Fibroblast of gingiva (primary cell): Measurements from ENCODE around the gene ATXN1.

Experiments used
- DNase-seq: peaks from one replicate; pipeline ENCODE4 v3.0.0-alpha.2; 2011; ENCODE audit warnings: low read depth

The ATXN1 gene

DNA sequence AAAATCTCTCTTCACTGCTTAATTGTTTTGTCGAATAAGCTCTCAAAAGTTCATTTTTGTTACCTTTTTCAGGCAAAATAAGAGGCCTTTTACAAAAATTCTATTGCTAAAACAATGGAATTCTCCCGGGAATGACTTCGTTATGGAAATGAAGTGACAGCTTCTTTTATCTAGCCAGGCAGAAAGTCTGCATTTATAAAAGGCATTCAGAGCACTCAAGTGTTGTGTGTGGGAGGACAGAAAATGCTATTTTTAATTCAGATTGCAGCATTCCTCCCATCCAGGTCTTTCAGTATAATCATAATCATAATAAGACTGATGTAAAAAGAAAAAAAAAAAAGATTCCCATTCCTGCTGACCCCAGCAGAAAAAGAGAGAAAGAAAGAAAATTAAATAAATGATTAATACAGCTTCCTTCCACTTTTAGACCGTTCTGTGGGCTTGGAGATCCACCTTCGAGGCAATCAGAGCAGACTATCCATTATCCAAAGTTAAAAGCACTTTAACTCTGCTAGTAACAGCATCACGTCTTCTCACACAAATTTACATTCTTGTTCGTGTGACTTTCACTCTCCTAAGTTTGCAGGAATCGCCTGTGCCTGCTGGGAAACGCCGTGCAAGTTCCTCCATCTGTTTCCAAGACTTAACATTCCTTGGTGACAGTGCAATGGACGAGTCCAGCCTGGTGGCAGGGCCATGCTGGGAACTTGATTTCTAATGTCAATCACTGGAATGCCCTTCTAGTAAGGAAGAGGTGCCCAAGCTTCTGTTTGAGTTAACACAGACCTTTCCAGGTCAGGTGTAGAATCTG is 264.1 kb downstream of the ATXN1 start:
- DNase-seq = no peak

DNA sequence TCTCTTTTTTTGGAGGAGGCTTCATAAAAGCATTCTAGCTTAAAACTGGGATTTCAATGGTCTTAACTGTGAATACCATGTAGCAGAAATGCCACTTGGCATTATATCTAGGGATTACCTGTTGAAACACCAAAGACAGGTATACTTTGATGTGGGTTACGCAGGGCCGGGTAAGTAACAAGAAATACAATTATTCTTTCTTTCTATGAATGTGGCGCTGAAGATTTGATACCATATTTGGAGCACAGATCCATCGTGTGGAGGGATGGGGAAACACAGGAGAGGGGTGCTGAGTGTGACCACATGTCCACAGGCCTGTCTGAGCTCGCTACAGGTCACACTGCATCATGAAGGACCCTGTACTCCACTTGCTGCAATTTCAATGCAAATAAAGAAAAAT is 265.1 kb downstream of the ATXN1 start:
- DNase-seq = no peak

DNA sequence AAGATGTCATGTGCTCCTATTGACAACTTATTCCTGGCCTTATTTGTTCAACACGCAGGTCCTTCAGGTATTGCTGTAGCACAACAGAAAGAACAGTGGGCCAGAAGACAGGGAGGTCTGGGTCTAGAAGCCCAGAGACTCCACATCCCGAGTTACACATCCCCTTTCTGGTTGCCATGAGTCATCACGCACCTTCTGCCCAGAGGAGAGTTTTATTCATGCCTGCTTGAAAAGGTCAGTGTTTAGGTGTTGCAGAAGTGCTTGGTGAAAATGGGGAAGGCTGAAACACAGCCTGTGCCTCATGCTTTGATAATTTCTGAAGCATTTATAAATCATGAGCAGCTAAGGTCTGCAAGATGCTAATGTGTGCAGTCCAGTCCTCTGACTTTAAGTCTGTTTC is 266.5 kb downstream of the ATXN1 start:
- no peak for DNase-seq

DNA sequence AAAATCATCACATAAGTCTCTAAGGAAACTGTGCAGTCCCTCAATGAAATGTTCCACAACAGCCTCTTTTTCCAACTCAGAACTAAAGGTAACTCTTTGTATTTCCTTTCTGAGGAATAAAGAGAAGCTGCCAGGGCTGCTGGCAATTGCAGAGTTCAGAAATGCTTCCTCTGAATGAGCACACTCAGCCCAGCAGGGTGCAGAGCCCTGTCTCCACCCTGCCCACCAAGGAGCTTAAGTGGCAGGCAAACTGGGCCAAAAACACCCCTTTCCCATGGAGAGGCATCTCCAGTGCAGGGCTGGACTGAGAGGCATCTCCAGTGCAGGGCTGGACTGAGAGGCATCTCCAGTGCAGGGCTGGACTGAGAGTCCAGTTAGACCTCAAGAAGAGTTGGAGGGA is 267.5 kb downstream of the ATXN1 start:
- DNase-seq = no peak

DNA sequence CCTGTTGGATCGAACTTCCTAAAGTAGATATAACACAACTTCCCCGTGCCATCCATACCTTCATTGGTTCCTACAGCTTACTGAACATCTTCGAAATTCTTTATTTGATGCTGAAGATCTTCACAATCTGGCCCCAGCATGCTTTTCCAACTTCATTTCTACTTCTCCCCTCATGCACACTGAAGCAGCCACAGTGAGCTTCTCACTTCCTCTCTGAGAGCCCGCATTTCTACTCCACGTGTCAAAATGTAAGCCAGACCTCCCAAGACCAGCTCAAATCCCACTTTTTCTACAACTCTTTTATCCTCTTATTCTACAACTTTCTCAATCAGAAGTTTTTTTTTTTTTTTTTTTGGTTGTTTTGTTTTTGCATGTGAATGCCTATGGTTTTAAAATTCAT is 268.1 kb downstream of the ATXN1 start:
- DNase-seq = no peak

DNA sequence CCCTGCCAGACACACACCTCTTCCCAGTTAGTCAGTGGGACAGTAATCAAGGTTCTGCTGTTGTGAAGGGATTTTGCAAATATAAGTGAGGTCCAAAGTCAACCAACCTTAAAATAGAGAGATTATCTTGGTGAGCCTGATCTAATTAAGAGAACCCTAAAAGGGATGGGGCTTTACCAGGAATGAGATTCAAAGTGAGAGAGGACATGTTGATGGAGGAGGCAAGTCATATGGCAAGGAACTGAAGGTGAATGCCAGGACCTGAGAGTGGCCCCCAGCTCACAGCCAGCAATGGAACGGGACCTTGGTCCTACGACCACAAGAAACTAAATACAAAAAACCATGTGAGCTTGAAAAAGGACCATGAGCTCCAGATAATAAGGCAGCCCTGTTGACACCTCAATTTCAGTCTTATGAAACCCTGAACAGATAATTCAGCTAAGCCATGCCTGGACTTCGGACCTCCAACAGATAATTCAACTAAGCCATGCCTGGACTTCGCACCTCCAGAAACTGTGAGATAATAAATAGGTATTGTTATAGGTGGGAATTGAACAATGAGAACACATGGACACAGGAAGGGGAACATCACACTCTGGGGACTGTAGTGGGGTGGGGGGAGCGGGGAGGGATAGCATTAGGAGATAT is 269.5 kb downstream of the ATXN1 start:
- DNase-seq = no peak

DNA sequence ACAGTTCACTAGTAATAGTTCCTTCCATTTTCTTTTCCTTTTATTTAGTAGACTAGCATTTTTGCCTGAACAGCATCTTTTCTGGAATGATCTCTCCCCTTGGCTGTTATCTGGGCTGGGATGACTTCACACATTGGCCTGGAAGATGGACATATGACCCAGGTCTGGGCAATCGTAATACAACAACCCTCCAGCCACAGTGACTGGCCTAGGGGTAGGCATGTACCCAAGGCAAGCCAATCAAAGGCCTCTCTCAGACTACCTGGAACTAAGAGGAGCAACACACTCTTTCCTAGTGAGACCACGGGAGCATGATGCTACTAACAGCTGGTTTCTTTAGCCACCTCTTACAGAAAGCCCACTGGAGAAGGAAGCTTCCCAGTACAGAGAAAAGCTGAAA is 270.6 kb downstream of the ATXN1 start:
- no peak for DNase-seq

DNA sequence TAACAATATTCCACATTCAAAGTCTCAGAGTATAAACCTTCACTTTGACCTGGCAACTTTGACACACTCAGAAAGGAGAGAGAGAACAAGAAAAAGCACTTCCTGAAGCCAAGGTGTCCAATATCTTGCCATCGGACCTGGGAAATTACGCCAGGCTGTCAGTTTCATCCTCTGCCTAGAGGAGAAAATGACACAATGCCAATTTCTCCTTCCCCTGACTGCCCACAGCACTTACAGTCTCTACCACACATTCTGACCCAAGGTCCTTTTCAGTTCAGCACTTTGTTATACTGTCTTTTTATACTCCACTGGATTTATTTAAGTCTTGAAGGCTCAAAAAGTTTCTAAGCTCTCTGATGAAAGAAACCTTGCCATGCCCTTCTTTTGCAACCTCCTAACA is 272.4 kb downstream of the ATXN1 start:
- no peak for DNase-seq

DNA sequence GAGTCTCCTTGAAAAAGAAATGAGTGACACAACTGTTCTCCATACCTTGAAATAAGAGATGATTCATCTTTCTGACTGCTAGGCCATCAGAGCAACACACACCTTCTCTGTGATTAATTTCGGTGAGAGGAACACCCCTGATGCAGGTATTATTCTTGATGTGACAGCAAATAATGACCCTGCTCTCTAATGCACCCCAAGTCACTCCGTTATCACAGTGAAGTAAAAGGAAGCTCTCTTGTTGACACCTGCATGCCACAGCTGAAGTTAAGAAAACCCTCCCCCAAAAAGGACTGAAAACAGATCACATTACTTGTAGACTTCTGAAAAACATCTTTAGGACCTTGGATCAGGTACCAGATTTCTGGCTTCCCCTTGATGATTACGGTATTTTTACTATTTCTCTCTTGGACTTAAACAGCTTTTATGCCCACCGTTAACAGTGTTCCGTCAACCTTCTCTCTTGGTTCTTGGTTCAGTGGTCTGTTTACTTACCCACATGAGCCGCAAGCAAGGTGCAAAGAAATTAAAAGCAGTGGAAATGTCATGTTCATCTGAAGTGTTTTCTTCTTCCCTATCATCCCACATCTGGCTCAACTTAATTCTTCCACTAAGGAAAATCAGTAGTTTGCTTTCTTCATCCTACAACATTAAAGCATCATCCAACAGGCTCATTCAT is 273.1 kb downstream of the ATXN1 start:
- no peak for DNase-seq

DNA sequence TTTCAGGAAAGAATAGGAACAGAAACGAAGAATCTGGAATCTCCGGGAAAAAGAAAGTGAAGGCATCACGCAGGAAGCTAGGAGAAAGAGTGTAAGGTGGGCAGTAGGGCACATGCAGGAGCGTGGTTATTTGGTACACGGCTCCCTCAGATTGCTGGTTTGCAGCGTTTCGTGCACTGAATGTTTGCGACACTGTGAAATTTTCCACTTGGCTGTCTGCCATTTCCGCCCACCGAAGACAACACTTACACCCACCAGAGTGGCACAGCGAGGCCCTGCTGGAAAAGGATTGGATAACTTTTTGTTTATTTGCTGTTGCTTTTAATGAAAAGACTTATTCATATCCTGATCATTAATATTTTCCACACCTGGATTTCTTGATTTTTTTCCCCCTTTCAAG is 274.6 kb downstream of the ATXN1 start:
- no peak for DNase-seq

DNA sequence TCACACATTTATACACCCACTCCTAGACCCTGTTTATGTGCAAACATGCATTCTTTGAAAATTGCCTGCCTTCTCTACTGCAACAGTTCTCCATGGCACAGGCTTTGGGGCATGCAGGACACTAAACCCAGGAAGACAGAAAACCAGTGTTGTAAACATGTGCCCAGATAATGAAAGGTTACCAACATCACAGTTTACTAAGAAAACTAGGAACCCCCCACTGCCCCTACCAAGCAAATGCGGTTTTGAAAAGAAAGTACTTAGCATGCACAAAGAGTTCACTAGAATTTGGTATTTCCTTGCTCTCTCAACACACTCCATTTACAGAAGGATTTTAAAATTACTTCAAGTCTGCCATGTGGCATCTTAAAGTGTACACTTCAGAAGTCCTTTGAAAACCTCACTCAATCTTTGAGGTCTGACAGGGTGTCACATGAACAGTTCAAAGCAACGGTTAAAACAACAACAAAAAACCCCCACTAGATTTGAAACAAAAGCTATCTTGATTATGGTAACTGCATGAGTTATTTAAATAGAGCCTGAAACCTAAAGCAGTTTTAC is 277.9 kb downstream of the ATXN1 start:
- no peak for DNase-seq

DNA sequence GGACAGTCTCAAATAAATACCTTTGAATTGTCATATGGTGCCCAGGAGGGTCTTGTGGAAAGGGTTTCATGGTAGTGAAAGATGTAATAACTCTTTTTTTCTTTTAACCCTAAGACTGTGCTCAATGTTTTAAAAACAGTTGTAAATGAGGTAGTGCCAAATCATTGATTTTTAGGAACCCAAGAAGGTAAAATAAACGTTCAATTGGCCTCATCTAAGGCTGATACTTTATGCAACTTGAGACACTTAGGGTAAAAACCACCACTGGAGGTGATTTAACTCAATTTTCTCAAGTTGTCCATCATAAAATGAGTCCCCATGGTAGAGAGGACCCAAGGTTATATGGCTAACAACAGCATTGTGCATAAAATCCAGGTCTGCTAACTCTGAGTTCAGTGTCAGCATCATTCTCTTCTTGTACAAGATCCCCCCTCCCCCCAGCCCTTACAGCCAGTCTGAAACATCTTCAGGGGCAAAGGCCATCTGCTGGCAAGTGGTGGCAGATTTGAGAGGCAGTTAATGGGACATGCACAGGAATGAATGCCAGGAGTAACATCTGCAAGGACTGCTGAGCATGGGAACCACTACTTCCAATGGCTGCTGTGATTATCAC is 278.5 kb downstream of the ATXN1 start:
- no peak for DNase-seq

DNA sequence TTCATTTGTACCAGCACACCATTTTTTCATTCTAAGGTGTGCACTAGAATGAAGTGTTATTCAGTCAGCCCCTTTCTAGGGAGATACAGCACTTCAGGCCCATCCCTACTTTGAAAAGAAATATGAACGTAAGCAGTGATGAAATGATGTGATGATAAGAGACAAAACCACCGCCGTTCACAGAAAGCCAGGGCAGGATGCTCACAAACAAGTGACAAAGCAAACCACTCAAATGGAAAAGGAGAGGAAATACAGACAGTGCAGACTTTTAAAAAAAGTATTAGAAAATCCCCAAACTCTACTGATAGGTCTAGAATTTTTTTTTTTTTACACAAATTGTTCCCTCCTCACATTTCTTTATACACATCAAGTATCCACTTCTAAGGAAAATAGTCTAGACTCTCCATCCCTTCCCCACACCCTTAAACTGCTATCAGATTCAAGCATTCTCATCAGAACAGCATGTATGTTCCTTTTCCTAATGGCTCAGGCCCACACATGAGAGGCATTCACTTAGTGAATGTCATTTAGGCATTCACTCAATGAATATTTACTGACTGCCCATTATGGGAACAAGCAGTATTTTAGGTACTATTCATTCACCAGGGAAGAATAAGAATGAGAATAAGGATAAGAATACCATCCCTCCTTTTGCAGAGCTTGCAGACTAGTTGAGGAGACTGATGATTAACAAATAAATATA is 279.4 kb downstream of the ATXN1 start:
- no peak for DNase-seq

DNA sequence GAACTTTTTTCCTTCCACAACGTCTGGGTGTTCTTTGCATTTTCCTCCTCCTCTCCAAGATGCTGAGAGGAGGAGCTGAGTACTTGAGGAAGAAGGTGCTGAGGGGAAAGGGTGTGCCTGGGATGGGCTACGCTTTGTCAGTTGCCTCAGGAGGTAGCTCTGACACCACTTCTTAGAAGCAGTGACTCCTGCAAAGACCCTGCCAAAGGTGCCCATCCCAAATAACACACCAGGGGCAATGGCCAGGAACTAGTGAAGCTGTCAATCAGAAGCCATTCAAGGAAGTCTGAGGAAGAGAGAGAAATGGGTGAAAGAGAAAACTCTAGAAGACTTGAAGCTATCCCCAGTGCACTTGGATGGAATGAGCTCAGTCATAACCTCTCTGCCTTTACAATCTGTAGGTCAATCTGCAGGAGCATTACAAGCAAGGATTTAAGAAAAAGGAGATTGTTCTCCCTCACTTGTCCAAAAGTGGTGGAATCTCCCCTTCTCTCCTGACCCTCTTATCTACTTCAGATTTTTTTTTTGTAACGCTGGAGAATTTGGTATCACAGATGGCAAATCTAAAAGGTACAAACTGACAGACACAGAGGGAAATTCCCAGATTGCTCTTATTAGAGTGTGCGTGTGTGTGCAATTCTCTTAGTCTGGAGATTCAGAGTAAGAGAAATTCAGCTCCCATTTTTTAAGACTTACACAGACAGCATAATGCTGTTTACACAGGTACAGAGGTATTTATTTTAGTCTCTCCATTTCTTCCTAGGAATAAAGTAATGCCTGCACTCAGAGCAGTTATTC is 280.3 kb downstream of the ATXN1 start:
- DNase-seq = no peak

DNA sequence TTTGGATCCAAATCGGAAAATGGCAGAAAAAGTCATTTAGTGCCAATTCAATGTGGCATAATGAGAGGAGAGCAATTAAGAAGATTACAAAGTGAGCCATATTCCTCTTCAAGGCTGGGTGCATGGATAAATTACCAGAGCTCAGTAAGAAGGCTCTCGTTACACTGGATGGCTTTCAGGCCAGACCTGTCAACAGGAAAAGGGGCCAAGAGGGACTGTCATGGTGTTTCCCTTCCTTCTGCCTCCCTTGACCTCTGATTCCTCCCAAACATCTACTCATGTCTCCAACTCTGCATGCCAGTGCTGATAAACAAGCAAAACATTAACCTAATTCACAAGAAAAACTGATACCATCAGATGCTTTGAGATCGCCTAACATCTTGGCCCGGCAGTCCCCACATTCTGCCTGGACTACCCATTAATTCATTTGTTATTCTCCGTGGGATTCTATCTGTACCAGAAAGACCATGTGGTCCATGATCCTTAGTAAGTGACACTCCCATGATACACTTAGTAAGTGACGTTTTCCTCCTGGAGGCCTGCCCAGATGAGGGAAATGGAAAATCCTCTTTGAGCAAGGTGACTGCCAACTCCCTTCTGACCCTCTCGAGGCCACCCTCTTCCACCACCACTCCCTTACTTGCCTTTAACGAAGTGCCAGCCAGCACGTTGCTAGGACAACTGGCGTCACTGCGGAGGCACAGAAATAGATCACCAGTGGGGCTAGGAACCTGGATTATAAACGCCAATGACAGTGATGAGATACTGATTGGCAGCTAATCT is 283.7 kb downstream of the ATXN1 start:
- DNase-seq = no peak

DNA sequence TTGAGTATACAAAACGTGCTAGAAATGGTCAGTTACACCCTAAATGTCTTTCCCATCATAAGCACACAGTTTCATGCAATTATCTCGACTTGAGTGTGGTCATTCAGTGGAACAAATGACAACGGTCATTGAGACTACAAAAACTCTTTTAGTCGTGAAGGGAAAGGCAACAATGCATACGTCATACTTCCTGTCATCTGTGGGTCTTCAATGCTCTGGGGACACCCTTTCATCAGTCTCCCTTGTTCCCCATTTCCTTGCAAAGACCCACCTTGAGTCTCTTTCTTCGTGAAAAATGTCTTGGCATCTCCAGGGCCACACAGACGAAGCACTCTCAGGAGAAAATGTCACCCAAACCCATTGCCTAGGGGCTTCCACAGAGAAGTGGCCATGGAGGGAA is 284.4 kb downstream of the ATXN1 start:
- DNase-seq = no peak

DNA sequence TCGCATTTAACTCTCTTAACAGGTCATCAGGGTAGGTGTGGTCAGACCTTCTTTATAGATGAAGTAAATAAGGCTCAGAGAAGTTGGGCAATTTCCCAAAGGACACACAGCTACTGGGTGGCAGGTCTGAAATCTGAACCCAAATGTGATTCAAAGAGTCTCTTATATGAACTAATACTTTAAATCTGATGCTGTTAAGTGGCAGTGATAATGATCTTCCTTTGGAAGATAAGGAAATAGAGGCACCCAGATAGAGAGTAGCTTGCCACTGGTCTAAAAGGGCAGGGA is 285.8 kb downstream of the ATXN1 start:
- no peak for DNase-seq

DNA sequence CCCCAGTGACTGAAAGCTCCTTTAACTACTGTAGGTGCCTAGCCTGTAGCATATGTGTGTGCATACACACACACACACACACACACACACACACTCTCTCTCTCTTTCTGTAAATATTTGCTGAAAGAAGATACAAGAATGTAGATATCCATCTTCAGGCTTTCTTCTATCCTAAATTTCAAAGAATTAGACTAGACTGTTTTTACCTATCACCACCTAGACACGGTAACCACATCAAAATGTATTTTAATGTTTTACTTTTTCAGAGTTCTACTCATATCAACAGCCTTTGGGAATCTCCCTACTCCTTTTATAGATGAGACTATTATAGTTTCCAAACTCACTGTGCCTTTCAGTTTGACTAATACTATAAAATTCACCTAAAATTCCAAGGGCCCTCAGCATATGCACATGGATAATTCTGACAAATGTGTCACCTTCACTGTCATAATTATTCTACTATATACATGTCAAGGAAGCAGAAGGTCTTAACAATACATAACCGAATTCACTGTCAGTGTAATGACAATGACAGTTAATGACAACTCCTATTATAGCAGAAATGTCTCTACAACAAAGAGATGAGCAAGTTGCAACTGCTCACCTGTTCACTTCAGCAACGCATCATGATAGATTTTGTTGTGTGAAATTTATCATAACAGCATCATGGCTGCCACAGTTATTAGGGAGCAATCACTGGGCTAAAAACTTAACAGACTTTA is 286.3 kb downstream of the ATXN1 start:
- DNase-seq = no peak

DNA sequence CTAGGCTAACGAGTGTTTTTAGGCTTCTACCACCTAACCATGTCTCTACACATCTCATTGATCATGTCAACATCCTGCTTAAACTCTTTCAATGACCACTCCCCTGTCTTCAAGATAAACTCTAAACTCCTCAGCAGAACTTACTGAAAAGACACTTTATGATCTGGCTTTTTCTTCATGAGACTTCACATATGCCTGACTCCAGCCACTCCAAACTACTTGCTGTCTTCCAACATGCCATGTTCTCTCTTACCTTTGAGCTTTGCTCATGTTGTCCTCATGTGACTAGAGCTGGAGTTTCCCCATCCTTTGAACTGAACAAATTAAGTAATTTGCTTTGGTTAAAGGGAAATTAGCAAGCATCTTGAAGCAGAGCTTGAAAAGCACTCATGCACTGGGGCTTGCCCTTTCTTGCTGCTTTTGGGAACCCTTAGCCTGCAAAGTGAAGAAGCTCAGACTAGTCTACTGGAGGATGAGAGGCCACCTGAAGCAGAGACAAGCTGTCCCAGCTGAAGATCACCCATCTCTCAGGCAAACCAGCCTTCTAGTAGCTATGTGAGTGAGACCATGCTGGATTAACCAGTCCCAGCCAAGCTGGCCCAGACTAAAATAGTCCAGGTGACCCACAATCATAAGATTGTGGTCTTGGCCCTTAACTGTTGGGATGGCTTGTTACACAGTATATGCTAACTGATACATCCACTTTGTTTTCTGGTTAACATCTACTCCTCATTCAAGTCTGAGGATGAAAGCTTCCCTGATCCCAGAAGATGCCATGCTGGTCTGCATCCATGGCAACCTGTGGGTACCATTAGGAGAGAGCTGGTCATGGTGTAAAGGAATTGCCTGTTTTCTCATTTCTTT is 287.1 kb downstream of the ATXN1 start:
- no peak for DNase-seq
